Mesothelial cell of epicardium (in vitro differentiated cells): ENCODE measurements around the gene ALDH3A1. TPM values are rescaled to one million over a fixed set of nuclear protein-coding genes. Genes with fewer than 3 reads are reported as not detected.

Experiments used
- DNase-seq, 2 experiments: peaks; one replicate each; pipeline ENCODE4 v3.0.0; 2021; ENCODE audit warnings: low spot score in 2 of 2; ENCODE audit not compliant: unreplicated experiment in 2 of 2
- H3K27ac Mint-ChIP-seq: 2 replicates; pipeline ENCODE4 v1.8.0; 2021; ENCODE audit warnings: mixed read lengths
- H3K27me3 Mint-ChIP-seq: 2 replicates; pipeline ENCODE4 v1.8.0; 2021; ENCODE audit warnings: low read depth, mixed read lengths
- H3K36me3 Mint-ChIP-seq: 2 replicates; pipeline ENCODE4 v1.8.0; 2021; ENCODE audit warnings: mixed read lengths
- H3K4me1 Mint-ChIP-seq: 2 replicates; pipeline ENCODE4 v1.8.0; 2021; ENCODE audit warnings: mixed read lengths
- H3K4me3 Mint-ChIP-seq: 2 replicates; pipeline ENCODE4 v1.8.0; 2021; ENCODE audit warnings: mild to moderate bottlenecking, moderate library complexity, mixed read lengths
- H3K9me3 Mint-ChIP-seq: 2 replicates; pipeline ENCODE4 v1.8.0; 2021; ENCODE audit warnings: mixed read lengths
- CTCF ChIP-seq: fragments of 200-600 bp; sonication (generic); IDR thresholded peaks from one replicate; pipeline ENCODE4 v1.5.0; 2021; ENCODE audit warnings: antibody characterized with exemption; ENCODE audit not compliant: unreplicated experiment
- total RNA-seq: library from RNA; stranded (reverse); gene quantifications from 3 replicates; pipeline ENCODE4 v1.2.1, GENCODE V29; 2021

ALDH3A1 gene
- total RNA-seq, 1 donor from 2014 or later, result 0.69 TPM

- TF ChIP-seq CTCF, result no peak
- Mint-ChIP-seq H3K27me3 (no peaks in the 10 kb centered on the region), H3K9me3 (no peaks in the 10 kb centered on the region), H3K4me3 (no peak overlapping the region), H3K36me3 (no peaks in the 10 kb centered on the region), H3K4me1 (no peaks in the 10 kb centered on the region), H3K27ac (no peak overlapping the region)
- DNase-seq, result no peak
Measured at GRCh38 chr17:19750835-19751234, 2.7 kb upstream of the ALDH3A1 start.

- H3K9me3 Mint-ChIP-seq, result no peaks in the 10 kb centered on the region
- H3K4me3 Mint-ChIP-seq, result no peak overlapping the region
- no peaks in the 10 kb centered on the region for H3K36me3 Mint-ChIP-seq
- H3K4me1 Mint-ChIP-seq, result no peaks in the 10 kb centered on the region
- no peaks in the 10 kb centered on the region for H3K27me3 Mint-ChIP-seq
- DNase-seq, result no peak
- TF ChIP-seq CTCF, result no peak
- no peak overlapping the region for H3K27ac Mint-ChIP-seq
Measured at GRCh38 chr17:19750020-19750572, 2.0 kb upstream of the ALDH3A1 start.

- no peak for TF ChIP-seq CTCF
- Mint-ChIP-seq H3K27ac (no peak overlapping the region), H3K4me3 (no peak overlapping the region), H3K36me3 (no peaks in the 10 kb centered on the region), H3K27me3 (no peaks in the 10 kb centered on the region), H3K4me1 (peaks cover 2% of the 10 kb centered on the region), H3K9me3 (no peaks in the 10 kb centered on the region)
- DNase-seq, result no peak
Measured at GRCh38 chr17:19748807-19749193, 702 bp upstream of the ALDH3A1 start.

GRCh38 chr17:19747159-19747719 lies 859 bp downstream of the ALDH3A1 start:
- Mint-ChIP-seq H3K4me1 (peaks cover 2% of the 10 kb centered on the region), H3K27ac (no peak overlapping the region), H3K36me3 (no peaks in the 10 kb centered on the region), H3K9me3 (no peaks in the 10 kb centered on the region), H3K4me3 (no peak overlapping the region), H3K27me3 (no peaks in the 10 kb centered on the region)
- no peak for TF ChIP-seq CTCF
- DNase-seq, result no peak

GRCh38 chr17:19746517-19746916 lies 1.6 kb downstream of the ALDH3A1 start:
- no peak overlapping the region for H3K27ac Mint-ChIP-seq
- DNase-seq, result no peak
- H3K9me3 Mint-ChIP-seq, result no peaks in the 10 kb centered on the region
- H3K4me3 Mint-ChIP-seq, result no peak overlapping the region
- no peaks in the 10 kb centered on the region for H3K27me3 Mint-ChIP-seq
- TF ChIP-seq CTCF, result no peak
- peaks cover 2% of the 10 kb centered on the region for H3K4me1 Mint-ChIP-seq
- no peaks in the 10 kb centered on the region for H3K36me3 Mint-ChIP-seq
